CD1c-positive myeloid dendritic cell (primary cell): ENCODE data around the gene AMH.

Source experiments
- DNase-seq: peaks from one replicate; pipeline ENCODE4 v3.0.0-alpha.2; 2016; ENCODE audit errors: extremely low spot score

The AMH gene

DNA sequence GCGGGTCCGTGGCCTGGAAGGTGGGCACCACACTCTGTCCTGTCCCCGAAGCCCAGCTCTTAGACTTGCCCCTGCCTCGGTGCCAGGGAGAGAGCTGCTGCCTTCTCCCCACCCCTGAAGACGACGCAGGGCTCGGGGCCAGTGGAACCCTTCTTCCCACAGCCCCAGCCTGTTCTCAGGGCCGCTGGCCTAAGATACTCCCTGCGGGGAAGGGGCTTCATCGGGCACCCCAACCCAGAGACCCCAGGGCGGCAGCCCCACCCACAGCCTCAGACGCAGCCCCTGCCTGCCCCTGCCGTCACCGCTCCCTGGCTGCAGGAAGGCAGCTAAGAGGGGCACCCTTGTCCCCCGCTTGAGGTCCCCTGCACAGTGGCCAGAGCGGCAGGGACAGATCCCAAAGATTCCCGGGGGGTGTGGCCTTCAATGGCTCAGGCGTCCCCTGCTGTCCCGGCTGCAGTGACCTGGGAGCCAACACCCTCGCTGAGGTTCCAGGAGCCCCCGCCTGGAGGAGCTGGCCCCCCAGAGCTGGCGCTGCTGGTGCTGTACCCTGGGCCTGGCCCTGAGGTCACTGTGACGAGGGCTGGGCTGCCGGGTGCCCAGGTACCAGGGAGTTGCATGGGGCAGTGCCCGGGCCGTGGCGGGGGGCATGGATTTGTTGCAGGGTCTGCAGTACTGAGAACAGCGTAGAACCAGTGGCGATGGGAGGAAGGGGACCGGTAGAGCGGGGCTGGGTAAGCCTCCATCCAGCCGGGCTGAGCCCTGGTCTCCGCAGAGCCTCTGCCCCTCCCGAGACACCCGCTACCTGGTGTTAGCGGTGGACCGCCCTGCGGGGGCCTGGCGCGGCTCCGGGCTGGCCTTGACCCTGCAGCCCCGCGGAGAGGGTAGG lies 1.0 kb downstream of the AMH start:
- DNase-seq = no peak

GRCh38 chr19:2250766-2251105 lies 1.6 kb downstream of the AMH start:
- no peak for DNase-seq

DNA sequence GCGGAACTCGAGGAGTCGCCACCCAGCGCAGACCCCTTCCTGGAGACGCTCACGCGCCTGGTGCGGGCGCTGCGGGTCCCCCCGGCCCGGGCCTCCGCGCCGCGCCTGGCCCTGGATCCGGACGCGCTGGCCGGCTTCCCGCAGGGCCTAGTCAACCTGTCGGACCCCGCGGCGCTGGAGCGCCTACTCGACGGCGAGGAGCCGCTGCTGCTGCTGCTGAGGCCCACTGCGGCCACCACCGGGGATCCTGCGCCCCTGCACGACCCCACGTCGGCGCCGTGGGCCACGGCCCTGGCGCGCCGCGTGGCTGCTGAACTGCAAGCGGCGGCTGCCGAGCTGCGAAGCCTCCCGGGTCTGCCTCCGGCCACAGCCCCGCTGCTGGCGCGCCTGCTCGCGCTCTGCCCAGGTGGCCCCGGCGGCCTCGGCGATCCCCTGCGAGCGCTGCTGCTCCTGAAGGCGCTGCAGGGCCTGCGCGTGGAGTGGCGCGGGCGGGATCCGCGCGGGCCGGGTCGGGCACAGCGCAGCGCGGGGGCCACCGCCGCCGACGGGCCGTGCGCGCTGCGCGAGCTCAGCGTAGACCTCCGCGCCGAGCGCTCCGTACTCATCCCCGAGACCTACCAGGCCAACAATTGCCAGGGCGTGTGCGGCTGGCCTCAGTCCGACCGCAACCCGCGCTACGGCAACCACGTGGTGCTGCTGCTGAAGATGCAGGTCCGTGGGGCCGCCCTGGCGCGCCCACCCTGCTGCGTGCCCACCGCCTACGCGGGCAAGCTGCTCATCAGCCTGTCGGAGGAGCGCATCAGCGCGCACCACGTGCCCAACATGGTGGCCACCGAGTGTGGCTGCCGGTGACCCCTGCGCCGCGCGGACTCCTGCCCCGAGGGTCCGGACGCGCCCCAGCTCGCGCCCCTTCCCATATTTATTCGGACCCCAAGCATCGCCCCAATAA lies 2.3 kb downstream of the AMH start:
- DNase-seq = peak; percentile 17

GRCh38 chr19:2252055-2252796 lies 3.1 kb downstream of the AMH start:
- DNase-seq = no peak

GRCh38 chr19:2252797-2253105 lies 3.6 kb downstream of the AMH start:
- no peak for DNase-seq

DNA sequence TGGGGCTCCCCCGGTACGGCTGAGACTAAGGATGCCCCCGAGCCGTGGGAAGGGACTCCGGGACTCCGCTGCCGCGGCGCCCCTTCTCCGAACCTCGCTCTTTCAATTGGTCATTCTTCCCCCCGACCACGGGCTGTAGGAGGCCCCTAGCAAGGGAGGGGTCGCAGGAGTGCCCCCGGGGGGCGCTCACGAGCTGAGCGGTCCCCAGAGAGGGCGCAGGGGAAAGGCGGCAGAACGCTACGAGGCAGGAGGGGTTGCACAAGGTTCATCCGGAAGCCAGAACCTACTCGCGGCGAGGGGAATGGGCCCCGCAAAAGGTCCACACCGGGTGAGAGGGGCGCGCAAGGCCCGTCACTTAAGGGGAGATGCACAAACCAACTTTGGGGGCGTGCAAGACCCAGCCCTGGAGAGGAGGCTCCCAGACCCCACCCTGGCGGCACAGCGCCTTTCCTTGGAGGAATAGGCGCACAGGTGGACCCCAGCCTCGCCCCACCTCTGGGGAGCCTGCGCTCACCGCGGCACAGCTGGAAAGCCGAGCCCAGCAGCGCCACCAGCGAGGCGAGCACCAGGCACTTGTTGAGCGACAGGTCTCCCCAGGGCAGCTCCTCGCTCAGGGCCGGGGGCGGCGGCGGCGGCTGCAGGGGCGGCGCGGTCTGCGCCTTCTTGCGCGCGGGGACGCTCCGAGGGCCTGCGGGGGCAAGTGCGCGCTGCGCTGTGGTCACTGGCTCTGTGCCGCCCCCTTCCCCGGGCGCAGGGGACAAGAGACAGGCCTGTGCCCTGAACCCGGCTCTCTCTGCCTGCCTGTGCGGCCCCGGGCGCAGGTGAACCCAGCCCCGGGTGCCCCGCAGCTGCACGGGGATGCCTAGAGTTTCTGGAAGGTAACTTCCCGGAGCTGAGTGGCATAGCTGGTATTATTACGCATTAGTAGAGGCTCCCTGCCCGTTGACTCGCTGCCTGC lies 4.3 kb downstream of the AMH start:
- DNase-seq = peak; percentile 25

DNA sequence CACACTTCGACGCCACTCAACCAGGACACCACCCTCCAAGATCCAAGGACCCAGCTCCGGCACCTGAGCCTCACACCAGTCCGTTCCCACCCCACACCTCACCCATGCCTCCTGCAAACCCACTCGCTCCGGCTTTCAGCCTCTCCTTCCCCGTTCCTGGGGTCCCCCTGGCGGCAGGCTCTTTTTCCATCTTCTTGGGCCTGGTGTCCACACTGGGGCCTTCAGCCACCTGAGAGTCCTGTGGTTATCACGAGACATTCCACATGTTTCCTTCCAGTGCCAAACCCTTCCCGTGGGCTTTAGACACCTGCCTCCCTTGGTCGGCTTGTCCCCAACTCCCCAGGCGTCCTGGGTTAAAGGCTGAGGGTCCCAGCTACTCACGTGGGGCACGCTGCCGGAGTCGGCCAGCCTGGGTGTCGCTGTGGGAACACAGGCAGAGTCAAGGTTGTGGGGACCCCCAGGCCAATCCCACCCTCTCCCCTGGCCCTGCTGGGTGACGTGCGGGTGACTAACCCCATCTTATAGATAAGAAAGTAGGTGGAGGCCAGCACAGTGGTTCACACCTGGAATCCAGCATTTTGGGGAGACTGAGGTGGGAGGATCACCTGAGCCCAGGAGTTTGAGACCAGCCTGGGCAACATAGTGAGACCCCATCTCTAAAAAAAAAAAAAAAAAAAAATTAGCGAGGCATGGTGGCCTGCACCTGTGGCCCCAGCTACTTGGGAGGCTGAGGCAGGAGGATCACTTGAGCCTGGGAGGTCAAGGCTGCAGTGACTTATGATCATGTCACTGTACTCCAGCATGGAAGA lies 5.1 kb downstream of the AMH start:
- DNase-seq = no peak

GRCh38 chr19:2255112-2255845 lies 6.2 kb downstream of the AMH start:
- DNase-seq = no peak

DNA sequence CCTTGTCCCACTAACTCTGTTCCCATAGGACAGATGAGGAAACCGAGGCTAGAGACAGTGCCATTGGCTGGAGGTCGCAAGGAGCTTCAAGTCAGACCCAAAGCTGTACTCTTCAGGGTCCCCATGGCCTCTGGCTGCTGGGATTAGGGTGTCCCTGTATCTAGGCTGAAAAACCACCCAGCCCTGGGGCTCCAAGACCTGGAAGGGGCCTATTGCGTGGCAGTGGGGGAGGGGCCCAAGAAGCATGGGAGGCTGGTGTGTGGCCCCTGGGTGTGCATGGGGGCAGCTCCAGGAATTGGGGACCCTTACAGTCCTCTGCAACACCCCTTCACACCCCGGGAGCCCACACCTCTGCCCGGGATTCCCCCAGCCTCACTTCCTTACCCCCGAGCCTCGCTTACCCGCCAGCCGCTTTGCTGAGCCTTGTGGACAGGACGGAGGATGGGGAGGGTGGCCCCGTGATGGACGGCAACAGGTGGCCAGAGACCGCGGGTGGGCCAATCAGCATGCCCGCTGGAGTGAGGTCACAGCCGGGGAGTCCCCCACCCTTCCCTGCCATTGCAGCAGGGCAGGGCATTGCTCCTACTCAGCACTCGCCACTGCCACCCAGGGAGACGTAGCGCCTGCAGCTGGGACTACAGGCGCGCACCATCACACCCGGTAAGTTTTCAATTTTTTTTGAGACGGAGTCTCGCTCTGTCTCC lies 7.0 kb downstream of the AMH start, which contains the start of gene JSRP1:
Gene JSRP1 (minus strand): TSS at position 436 of the 704 bp plus-strand sequence. CDS start 1,103 bp downstream, outside the sequence.
- DNase-seq = no peak

DNA sequence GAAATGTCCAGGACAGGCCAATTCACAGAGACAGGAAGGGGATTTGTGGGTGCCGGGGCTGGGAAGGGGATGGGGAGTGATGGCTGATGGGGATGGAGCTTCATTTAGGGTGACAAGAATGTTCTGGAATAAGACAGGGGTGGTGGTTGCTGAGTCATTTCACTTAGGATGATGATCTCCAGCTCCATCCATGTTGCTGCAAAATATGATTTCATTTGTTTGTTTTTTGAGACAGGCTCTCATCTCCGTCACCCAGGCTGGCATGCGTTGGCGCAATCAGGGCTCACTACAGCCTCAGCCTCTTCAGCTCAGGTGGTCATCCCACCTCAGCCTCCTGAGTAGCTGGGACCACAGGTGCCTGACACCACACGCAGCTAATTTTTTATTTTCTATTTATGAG lies 10.2 kb downstream of the AMH start:
- DNase-seq = no peak

DNA sequence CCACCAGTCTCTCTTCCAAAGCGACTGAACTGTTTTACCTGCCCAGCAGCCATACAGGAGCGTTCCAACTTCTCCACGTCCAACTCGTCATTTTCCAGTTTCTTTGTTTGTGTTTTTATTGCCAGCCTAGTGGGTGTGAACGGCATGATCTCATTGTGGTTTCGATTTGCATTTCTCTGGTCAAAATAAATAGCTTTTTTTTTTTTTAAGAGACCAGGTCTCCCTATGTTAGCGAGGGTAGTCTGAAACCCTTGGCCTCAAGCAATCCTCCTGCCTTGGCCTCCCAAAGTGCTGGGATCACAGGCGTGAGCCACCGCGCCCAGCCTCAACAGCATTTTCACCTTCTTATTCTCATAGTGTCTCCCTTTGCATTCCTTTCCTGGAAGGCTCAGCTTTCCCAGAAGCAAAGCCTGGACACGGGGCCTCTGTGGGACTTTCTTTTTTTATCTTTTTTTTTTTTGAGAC lies 11.2 kb downstream of the AMH start:
- no peak for DNase-seq

DNA sequence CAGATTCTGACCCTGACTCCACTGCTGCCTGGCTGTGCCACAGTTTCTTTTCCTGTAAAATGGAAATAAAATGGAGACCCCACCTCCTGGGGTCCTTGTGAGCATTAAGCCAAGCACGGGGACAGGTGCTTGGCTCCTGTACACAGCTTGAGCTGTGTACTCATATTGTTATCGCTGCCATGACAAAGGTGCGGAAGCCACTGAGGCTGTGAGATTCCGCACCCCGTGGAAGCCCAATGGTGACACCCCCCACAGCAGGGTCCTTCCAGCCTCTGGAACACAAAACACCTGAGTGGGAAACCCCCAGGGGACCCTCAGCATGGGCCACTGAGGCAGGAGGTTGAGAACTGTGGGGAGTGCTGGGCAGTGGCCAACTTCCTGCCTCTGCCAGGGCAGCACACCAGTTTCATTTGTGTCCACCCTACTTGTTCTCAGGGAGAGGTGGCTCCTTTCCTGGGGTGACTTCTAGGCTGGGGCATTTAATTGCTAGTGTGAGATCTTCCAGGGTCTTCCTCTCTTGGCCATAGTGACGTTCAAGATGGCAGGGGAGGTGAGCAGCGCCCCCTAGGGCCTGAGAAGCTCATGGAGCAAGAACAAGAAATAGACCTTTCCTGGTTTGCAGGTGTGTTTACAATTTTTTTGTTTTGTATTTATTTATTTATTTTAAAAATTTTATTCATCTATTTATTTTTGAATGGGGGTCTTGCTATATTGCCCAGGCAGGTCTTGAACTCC lies 12.5 kb downstream of the AMH start:
- peak; percentile 64 for DNase-seq

- DNase-seq = peak; percentile 94
Observed at GRCh38 chr19:2266183-2266993, 17.3 kb downstream of the AMH start.

DNA sequence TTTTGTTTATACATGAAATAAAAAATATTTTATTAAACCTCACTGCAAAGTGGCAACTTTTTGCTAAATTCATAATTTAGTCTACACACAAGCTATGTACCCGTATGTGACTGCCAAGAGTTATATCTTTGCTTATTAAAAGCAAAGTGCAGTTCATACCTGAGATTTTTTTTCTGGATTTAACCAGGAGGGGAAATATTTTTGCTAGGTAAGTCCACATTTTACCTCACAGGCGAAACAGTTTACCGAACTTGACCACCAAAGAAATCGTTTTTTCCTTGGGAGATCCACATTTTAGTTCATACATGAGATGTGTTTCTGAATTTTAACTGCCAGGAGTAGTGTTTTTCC lies 19.3 kb downstream of the AMH start:
- DNase-seq = no peak

- no peak for DNase-seq
Observed at GRCh38 chr19:2268861-2269243, 19.7 kb downstream of the AMH start.

- peak; percentile 98 for DNase-seq
Observed at GRCh38 chr19:2269244-2270156, 20.4 kb downstream of the AMH start.
